Fibroblast of pulmonary artery (primary cell): ENCODE data around the gene LRG1.
"Not testable (repeated sequence)": the region's sequence is repeated elsewhere in the genome, so short reads cannot be mapped to it uniquely, and the experiment has no call there.

Experiments
- DNase-seq: peaks from one replicate; pipeline ENCODE4 v3.0.0-alpha.2; 2010; ENCODE audit warnings: low read depth
- H3K4me3 ChIP-seq: replicated peaks from 2 replicates; pipeline ENCODE4 v1.5.1; 2011; ENCODE audit warnings: low read depth, mild to moderate bottlenecking, control low read depth, low read length, moderate library complexity
- CTCF ChIP-seq: IDR thresholded peaks from 2 replicates; pipeline ENCODE4 v1.5.1; 2011; ENCODE audit warnings: mild to moderate bottlenecking, control low read depth, low read length, inconsistent platforms; ENCODE audit errors: missing control alignments

Gene LRG1

GRCh38 chr19:4533835-4534424 is 5.9 kb downstream of the LRG1 start:
- no peak for DNase-seq

DNA sequence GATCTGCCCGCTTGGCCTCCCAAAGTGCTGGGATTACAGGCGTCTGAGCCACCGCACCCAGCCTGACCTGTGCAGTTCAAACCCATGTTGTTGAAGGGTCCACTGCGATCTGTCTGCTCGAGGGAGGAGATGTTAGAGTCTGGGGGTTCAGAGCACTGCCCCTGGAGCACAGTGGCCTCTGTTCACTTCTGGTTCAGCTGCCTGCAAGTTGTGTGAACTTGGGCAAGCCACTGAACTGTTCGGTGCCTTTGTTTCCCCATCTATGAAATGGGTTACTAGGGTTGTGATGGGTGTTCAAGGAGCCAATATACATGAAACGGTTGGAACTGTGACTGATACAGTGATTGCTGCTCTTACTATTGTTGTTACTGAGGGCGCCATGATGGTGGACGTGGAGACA is 6.5 kb downstream of the LRG1 start:
- no peak for TF ChIP-seq CTCF
- no peak for DNase-seq
- no peak overlapping the region for H3K4me3 ChIP-seq

More at GRCh38 chr19:4533835-4534424, 5.9 kb downstream of the LRG1 start:
- no peak for TF ChIP-seq CTCF
- no peak overlapping the region for H3K4me3 ChIP-seq

GRCh38 chr19:4531562-4532165 is 8.2 kb downstream of the LRG1 start:
- no peak for DNase-seq
- TF ChIP-seq CTCF = no peak
- H3K4me3 ChIP-seq = no peak overlapping the region

GRCh38 chr19:4529924-4530522 is 9.8 kb downstream of the LRG1 start:
- H3K4me3 ChIP-seq = no peak overlapping the region
- no peak for TF ChIP-seq CTCF
- no peak for DNase-seq

DNA sequence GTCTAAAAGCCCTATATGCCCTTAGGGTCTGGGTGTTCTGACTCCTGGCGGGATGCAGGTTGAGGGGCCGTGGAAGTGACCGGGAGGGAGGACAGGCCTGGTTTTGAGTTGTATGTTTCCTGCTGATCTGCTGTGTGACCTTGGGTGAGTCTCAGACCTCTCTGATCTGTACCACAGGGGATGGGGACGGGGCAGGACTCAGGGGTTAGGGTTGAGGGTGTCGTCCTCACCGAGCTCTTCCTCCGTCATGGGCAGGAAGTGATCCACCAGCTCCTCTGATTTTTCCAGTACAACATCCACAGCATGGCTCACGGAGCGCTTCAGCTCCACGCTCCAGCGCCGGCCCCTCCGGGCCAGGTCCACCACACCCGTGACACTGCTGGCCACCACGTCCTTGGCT is 11.0 kb downstream of the LRG1 start:
- no peak for TF ChIP-seq CTCF
- no peak for DNase-seq
- no peak overlapping the region for H3K4me3 ChIP-seq

DNA sequence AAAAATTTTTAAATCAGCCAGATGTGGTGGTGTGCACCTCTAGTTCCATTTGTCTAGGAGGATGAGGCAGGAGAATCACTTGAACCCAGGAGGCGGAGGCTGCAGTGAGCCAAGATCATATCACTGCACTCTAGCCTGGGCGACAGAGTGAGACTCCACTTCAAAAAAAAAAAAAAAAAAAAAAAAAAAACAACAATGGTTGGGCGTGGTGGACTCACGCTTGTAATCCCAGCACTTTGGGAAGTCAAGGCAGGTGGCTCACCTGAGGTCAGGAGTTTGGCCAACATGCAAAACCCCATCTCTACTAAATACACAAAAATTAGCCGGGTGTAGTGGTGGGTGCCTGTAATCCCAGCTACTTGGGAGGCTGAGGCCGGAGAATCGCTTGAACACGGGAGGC is 12.5 kb downstream of the LRG1 start:
- not testable (repeated sequence) for DNase-seq, H3K4me3 ChIP-seq

DNA sequence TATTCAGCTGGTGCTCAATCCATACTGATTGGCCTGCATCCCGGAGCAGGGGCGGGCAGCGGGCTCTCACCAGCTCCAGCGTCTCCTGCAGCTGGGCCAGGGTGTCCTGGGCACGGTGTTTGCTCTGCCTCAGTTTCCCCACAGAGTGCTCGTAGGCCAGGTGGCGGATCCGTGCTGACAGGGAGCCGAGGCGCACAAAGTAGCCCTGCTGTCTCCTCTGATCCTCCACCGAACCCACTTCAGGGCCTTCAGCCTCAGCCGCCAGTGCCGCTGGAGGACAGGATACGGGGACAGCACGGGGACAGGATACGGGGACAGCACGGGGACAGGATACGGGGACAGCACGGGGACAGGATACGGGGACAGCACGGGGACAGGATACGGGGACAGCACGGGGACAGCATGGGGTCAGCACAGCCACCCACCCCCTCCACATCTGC is 14.3 kb downstream of the LRG1 start:
- TF ChIP-seq CTCF = no peak
- no peak overlapping the region for H3K4me3 ChIP-seq

More for the DNA sequence above, 14.3 kb downstream of the LRG1 start:
- DNase-seq = no peak
